ENCODE measurements around the gene TMEM131L.
A peak's percentile ranks its signal among the peaks of the same experiment; 100 is the strongest.

The TMEM131L gene

GRCh38 chr4:153497091-153497531, 31.0 kb downstream of the TMEM131L start:
- Histone ChIP-seq H4K20me1 (ENCODE audit: control insufficient read depth, insufficient read depth, low read depth, low read length) (peaks cover 55% of the 10 kb centered on the region), H3K36me3 (ENCODE audit: control insufficient read depth, low read length) (peaks cover 96% of the 10 kb centered on the region), H3F3A (ENCODE audit: control insufficient read depth, insufficient read depth) (peaks cover 56% of the 10 kb centered on the region), H3K27me3 (ENCODE audit: control insufficient read depth, low read length) (no peaks in the 10 kb centered on the region), H3K4me1 (ENCODE audit: control insufficient read depth, low read length) (peaks cover 85% of the 10 kb centered on the region), H3K9me2 (replicated peaks; ENCODE audit: control insufficient read depth, low read length) (no peaks in the 10 kb centered on the region), H3K4me3 (ENCODE audit: low read length) (peak overlapping the region; percentile 37), H3K79me2 (ENCODE audit: control insufficient read depth, low read length) (peaks cover 100% of the 10 kb centered on the region), H3K9me3 (ENCODE audit: control insufficient read depth, insufficient read depth, low read length) (no peaks in the 10 kb centered on the region), H3K4me2 (ENCODE audit: low read length) (peak overlapping the region; percentile 65), H3K27ac (ENCODE audit: low read depth, low read length) (peak overlapping the region; percentile 40)
- TF ChIP-seq CTCF (IDR thresholded peaks at IDR 0.05; ENCODE audit: low read depth, low read length, poor library complexity, severe bottlenecking): no peak
- no peak for TF ChIP-seq EZH2phosphoT487 (IDR thresholded peaks at IDR 0.05; ENCODE audit: borderline replicate concordance, low read length)

GRCh38 chr4:153497988-153498967, 32.1 kb downstream of the TMEM131L start:
- Histone ChIP-seq H3K4me2 (ENCODE audit: low read length) (peak overlapping the region; percentile 65), H3K79me2 (ENCODE audit: control insufficient read depth, low read length) (peaks cover 100% of the 10 kb centered on the region), H4K20me1 (ENCODE audit: control insufficient read depth, insufficient read depth, low read depth, low read length) (peaks cover 59% of the 10 kb centered on the region), H3K4me3 (ENCODE audit: low read length) (peak overlapping the region; percentile 10), H3K4me1 (ENCODE audit: control insufficient read depth, low read length) (peaks cover 83% of the 10 kb centered on the region), H3K9me3 (ENCODE audit: control insufficient read depth, insufficient read depth, low read length) (no peaks in the 10 kb centered on the region), H3K36me3 (ENCODE audit: control insufficient read depth, low read length) (peaks cover 99% of the 10 kb centered on the region), H3K27ac (ENCODE audit: low read depth, low read length) (peak overlapping the region; percentile 40), H3F3A (ENCODE audit: control insufficient read depth, insufficient read depth) (peaks cover 62% of the 10 kb centered on the region), H3K9me2 (replicated peaks; ENCODE audit: control insufficient read depth, low read length) (no peaks in the 10 kb centered on the region), H3K27me3 (ENCODE audit: control insufficient read depth, low read length) (no peaks in the 10 kb centered on the region)
- no peak for TF ChIP-seq EZH2phosphoT487 (IDR thresholded peaks at IDR 0.05; ENCODE audit: borderline replicate concordance, low read length)
- TF ChIP-seq CTCF (IDR thresholded peaks at IDR 0.05; ENCODE audit: low read depth, low read length, poor library complexity, severe bottlenecking): no peak

DNA sequence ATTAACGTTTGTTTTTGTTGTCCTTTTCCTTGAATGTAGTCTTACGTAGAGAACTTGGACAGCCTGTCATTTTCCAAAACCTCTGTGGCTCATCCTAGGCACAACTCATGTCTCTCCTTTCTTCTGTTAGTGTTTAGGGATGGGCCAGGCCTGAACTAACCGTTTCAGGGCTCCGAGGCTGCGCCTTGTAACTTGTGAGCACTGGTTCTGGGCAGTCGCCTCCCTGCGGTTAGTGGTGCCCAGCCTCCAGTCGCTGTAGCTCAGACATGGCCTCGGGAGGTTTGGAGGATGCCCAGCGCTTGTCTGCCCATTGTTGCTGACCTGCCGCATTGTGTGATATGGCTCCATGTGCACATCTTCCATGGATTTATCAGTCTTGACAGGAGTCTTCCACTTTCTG, 32.8 kb downstream of the TMEM131L start:
- no peak for TF ChIP-seq EZH2phosphoT487 (IDR thresholded peaks at IDR 0.05; ENCODE audit: borderline replicate concordance, low read length)
- no peak for TF ChIP-seq CTCF (IDR thresholded peaks at IDR 0.05; ENCODE audit: low read depth, low read length, poor library complexity, severe bottlenecking)
- Histone ChIP-seq H3F3A (ENCODE audit: control insufficient read depth, insufficient read depth) (peaks cover 61% of the 10 kb centered on the region), H3K27ac (ENCODE audit: low read depth, low read length) (peak overlapping the region; percentile 40), H3K4me1 (ENCODE audit: control insufficient read depth, low read length) (peaks cover 80% of the 10 kb centered on the region), H3K27me3 (ENCODE audit: control insufficient read depth, low read length) (no peaks in the 10 kb centered on the region), H3K9me3 (ENCODE audit: control insufficient read depth, insufficient read depth, low read length) (no peaks in the 10 kb centered on the region), H4K20me1 (ENCODE audit: control insufficient read depth, insufficient read depth, low read depth, low read length) (peaks cover 58% of the 10 kb centered on the region), H3K9me2 (replicated peaks; ENCODE audit: control insufficient read depth, low read length) (no peaks in the 10 kb centered on the region), H3K36me3 (ENCODE audit: control insufficient read depth, low read length) (peaks cover 98% of the 10 kb centered on the region), H3K79me2 (ENCODE audit: control insufficient read depth, low read length) (peaks cover 100% of the 10 kb centered on the region), H3K4me3 (ENCODE audit: low read length) (no peak overlapping the region), H3K4me2 (ENCODE audit: low read length) (peak overlapping the region; percentile 65)
